Rectal smooth muscle tissue (tissue), 1 donor: Measurements from ENCODE around the gene EIF2AK2.

Experiments
- H3K27ac ChIP-seq: one replicate; pipeline ENCODE4 v1.7.0; 2013; ENCODE audit warnings: low read depth, low read length, inconsistent platforms
- H3K27me3 ChIP-seq: one replicate; pipeline ENCODE4 v1.7.0; 2013; ENCODE audit warnings: low read length; ENCODE audit not compliant: control insufficient read depth, insufficient read depth
- H3K36me3 ChIP-seq: one replicate; pipeline ENCODE4 v1.7.0; 2013; ENCODE audit warnings: low read length; ENCODE audit not compliant: control insufficient read depth, insufficient read depth
- H3K4me1 ChIP-seq: one replicate; pipeline ENCODE4 v1.7.0; 2013; ENCODE audit warnings: low read length; ENCODE audit not compliant: control insufficient read depth, insufficient read depth
- H3K4me3 ChIP-seq: one replicate; pipeline ENCODE4 v1.7.0; 2013; ENCODE audit warnings: low read length
- H3K9ac ChIP-seq: one replicate; pipeline ENCODE4 v1.7.0; 2013; ENCODE audit warnings: low read length

The EIF2AK2 gene

DNA sequence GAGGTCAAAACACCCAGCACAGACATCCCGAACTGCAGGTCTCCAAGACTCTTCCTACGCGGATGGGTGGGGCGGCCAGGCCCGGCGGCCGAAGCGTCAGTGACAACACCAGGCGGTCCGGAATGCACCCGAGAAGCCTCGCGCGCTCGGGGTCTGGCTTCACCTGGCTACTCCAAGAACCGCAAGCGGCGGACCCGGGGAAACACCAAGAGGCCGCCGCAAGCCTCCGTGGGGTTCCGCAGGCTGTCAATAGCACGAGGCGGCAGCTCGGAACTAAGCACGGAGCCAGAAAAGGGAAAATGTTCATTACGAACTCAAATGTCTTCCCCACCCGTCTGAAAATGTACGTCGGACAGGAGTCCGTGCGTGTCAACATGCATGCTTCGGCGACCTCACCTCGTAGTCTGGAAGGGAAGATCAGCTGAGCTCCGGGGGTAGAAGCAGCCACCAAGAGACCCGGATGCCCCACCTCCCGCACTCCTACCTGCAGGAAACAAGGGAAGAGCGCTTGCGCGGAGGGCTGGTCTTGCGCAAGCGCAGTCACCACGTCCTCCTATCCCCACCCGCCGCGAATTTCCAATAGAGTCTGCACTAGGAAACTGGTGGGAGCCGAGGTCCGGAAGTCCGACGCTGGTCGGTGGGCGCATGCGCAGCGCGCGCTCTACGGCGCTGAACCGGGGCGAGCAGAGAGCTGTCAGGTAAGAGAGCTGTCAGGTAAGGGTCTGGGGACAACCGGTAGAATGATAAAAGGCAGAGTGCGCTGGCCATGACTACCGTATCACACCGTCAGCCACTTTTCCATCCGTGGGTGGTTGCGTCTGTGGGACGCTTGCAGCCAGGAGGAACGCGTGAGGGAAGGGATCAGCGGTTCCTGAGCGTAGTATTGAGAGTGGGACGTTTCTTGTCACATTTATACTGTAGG lies 72.6 kb downstream of the EIF2AK2 start, which contains the start of the genes GPATCH11 and HEATR5B:
Gene GPATCH11 (plus strand): TSS at position 646 of the 922 bp plus-strand sequence. CDS start 3,864 bp downstream, outside the sequence.
Gene HEATR5B (minus strand): TSS at position 500 of the 922 bp plus-strand sequence. CDS start 958 bp downstream, outside the sequence.
- Histone ChIP-seq H3K4me3 (peak within 1 kb of the TSS; percentile 96), H3K4me1 (peaks cover 10% of the 10 kb centered on the region), H3K27me3 (no peaks in the 10 kb centered on the region), H3K27ac (peak within 1 kb of the TSS; percentile 53), H3K36me3 (peaks cover 2% of the 10 kb centered on the region), H3K9ac (peak within 1 kb of the TSS; percentile 69)

DNA sequence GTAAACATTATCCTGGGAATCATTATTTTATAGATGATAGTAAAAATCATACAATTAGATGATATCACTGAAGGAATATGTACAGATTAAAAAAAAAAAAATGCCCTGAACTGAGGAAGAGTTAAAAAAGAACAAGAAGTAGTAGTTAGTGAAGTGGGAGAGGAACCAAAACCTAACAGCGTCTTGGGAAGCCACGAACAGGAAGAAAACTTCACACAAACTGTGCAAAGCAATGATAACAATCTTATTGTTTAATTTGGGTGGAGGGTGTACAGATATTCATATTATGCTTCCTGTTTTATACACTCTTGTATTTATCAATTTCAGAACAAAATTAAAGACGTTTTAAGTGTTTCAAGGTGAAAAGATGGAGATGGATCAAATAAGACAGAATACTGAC lies 76.1 kb downstream of the EIF2AK2 start:
- H3K4me1 ChIP-seq, result peaks cover 10% of the 10 kb centered on the region
- no peak overlapping the region for H3K4me3 ChIP-seq
- no peak overlapping the region for H3K27ac ChIP-seq
- H3K36me3 ChIP-seq, result peaks cover 2% of the 10 kb centered on the region
- no peaks in the 10 kb centered on the region for H3K27me3 ChIP-seq
- no peak overlapping the region for H3K9ac ChIP-seq

DNA sequence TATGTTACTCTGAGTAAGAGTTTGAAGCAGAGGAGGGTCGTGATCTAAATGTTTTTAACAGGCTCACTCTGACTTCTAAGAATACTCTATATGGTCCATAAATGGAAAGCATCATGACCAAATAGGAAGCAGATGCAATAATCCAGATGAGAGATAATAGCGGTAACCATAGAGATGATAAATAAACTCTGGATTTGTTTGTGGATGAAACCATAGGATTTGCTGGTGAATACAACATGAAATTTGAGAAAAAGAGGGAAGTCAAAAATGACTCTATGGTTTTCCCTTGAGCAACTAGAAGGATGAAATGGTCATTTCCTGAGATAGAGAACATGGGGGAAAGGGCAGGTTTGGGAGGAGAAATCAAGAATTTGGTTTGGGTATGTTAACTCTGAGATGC lies 76.5 kb downstream of the EIF2AK2 start:
- Histone ChIP-seq H3K9ac (no peak overlapping the region), H3K27ac (no peak overlapping the region), H3K36me3 (peaks cover 4% of the 10 kb centered on the region), H3K27me3 (no peaks in the 10 kb centered on the region), H3K4me1 (peaks cover 8% of the 10 kb centered on the region), H3K4me3 (no peak overlapping the region)

DNA sequence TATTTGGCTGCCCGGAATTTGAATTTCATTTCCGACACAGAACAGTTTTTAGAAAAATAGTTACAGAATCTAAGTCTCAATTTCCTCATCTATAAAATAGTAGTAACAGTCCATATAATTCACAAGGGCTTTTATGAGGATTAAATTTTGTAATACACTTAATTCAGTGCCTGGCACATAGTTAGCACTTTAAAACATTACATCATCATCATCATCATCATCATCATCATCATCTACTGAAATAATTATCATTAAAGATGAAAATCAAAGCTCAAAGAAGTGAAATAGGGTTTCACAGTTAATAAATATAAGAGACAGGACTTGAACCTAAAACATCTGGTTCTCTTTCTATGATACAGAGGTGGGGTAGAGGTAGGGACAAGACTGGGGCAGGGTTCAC lies 85.8 kb downstream of the EIF2AK2 start:
- no peak overlapping the region for H3K4me3 ChIP-seq
- no peak overlapping the region for H3K9ac ChIP-seq
- no peaks in the 10 kb centered on the region for H3K27me3 ChIP-seq
- H3K4me1 ChIP-seq, result no peaks in the 10 kb centered on the region
- H3K27ac ChIP-seq, result no peak overlapping the region
- peaks cover 10% of the 10 kb centered on the region for H3K36me3 ChIP-seq

DNA sequence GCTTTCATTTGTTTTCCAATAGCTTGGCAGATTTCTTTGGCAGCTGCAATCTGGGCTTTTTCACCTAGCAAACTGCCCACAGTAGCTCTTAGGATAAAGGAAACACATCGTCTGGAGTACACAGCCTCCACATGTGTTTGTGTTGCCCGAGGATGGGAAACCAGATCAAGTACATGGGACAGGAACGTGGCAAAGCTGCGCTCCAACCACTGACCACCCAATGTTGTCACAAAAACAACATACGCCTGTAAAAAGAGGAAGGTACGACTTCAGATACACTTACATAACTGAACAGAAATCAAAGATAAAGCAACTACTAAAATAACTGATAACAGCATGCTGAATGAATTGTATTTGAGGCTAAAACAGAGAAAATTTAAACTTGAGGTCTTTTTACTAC lies 88.1 kb downstream of the EIF2AK2 start:
- Histone ChIP-seq H3K27ac (no peak overlapping the region), H3K36me3 (peaks cover 15% of the 10 kb centered on the region), H3K27me3 (no peaks in the 10 kb centered on the region), H3K4me3 (no peak overlapping the region), H3K9ac (no peak overlapping the region), H3K4me1 (no peaks in the 10 kb centered on the region)

DNA sequence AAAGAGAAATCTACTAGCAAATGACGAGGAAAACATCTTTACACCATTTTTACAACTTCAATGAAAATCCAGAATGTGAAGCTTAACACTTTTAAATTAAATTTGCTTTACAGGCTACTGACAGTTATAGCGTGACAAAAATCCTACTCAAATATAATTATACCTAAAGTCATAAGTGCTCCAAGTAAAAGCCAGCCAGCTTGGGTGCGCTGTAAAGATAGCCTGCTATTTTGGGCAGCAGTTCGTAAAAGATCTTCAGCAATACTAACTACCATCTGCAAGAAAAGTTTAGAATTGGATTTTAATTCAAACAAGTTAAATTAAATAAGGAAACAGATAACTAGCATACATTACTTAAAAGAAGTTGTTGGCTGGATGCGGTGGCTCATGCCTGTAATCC lies 95.0 kb downstream of the EIF2AK2 start:
- H3K4me3 ChIP-seq, result no peak overlapping the region
- no peak overlapping the region for H3K27ac ChIP-seq
- no peak overlapping the region for H3K9ac ChIP-seq
- H3K4me1 ChIP-seq, result no peaks in the 10 kb centered on the region
- H3K27me3 ChIP-seq, result no peaks in the 10 kb centered on the region
- H3K36me3 ChIP-seq, result peaks cover 21% of the 10 kb centered on the region

DNA sequence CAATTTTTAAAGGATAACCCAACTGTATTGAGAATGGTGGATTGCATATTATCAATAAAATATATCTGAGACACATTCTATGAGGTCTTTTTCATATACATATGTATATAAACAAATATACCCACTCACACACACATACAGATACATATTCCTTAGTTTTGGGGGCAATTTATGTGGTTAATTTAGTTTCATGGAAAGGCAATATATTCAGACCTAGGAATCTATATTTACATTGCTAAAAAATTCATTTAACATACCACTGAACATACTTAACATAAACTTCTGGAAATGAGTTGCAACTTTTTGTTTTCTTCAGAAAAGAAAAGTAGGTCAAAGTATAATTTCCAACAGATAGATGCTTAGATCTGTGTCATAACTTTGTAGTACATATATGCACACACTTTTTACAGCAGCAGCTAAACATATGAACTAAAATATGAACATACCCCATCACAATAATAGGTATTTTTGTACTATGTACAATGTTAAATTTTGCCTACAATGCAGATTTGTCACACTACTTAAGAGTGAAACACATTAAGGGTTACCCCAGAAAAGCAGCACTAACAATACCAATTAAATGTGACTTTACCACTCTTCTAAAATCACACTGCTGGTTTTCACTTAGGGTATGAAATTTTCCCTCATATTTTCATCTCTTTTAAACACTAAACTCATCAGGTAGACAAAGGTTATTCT lies 95.6 kb downstream of the EIF2AK2 start:
- H3K36me3 ChIP-seq, result peaks cover 26% of the 10 kb centered on the region
- no peak overlapping the region for H3K4me3 ChIP-seq
- H3K27me3 ChIP-seq, result no peaks in the 10 kb centered on the region
- no peak overlapping the region for H3K9ac ChIP-seq
- no peak overlapping the region for H3K27ac ChIP-seq
- no peaks in the 10 kb centered on the region for H3K4me1 ChIP-seq

DNA sequence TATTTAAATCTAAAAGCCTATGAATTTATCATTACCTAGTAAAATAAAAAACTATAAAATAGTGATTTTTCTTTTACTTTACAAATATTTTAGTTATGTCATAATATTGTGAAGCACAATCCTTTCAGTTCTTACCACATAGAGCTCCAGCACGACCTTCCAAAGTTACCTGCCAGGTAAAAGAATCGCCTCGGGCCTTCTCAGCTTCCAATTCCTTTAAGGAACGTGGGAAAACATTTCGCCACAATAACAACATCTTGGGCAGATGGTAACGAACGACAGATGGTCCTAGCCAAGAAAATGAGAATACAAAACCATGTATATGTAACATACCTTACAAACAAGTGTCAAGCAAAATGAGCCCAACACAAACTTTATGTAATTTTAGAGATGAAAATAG lies 96.3 kb downstream of the EIF2AK2 start:
- Histone ChIP-seq H3K4me3 (no peak overlapping the region), H3K36me3 (peaks cover 20% of the 10 kb centered on the region), H3K9ac (no peak overlapping the region), H3K27ac (no peak overlapping the region), H3K4me1 (no peaks in the 10 kb centered on the region), H3K27me3 (no peaks in the 10 kb centered on the region)

DNA sequence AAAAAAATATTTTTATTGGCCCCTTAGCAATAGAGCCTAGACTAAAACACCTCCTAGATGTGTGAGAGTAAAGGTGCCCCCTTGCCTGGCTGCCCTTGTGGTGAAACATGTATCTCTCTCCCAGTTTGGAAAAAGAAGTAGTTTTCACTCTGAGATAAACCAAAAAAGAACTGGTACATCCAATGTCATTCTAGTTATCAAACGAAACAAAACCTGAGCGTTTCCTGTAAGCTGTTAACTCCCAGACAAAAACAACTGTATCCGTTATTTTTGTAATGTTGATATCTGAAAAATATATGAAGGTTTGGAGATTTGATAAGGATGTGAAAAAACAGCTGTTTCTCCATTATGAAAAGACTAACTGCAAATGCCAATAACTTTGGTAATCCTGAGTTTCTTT lies 96.9 kb downstream of the EIF2AK2 start:
- Histone ChIP-seq H3K27ac (no peak overlapping the region), H3K27me3 (no peaks in the 10 kb centered on the region), H3K9ac (no peak overlapping the region), H3K4me3 (no peak overlapping the region), H3K4me1 (no peaks in the 10 kb centered on the region), H3K36me3 (peaks cover 19% of the 10 kb centered on the region)

DNA sequence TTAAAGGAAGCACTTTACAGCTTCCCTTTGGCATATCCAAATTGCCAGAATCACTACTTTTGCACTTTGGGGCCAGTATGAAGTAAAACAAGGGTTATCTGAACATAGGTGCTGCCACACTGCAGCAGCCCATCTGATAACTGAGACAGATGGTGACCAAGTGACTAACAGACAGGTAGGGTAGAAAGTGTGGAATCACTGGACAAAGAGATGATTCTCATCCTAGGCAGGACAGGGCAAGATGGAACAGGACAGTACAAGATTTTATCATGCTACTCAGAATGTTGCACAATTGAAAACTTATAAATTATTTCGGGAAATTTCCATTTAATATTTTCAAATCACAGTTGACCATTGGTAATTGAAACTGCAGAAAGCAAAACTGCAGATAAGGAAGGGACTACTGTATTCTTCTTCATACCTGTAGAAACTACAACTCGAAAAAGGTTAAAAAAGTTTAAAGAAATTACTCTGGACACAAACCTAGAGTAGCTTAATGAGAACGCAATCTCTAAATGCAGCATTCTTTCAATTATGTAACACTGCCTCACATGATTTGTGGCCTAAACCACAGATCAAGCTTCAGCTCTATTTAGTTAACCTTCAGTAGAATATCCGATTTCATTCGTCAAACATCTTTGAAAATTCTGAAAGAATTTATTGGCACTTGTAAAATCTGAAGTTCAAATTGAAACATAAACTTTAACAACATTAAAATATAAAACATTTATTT lies 104.0 kb downstream of the EIF2AK2 start:
- H3K4me3 ChIP-seq, result no peak overlapping the region
- no peaks in the 10 kb centered on the region for H3K27me3 ChIP-seq
- no peaks in the 10 kb centered on the region for H3K4me1 ChIP-seq
- H3K36me3 ChIP-seq, result peaks cover 15% of the 10 kb centered on the region
- no peak overlapping the region for H3K9ac ChIP-seq
- no peak overlapping the region for H3K27ac ChIP-seq
